Stomach (tissue), 9 donors: Measurements from ENCODE around the gene MYO1B. TPM values are rescaled to one million over a fixed set of nuclear protein-coding genes. Genes with fewer than 3 reads are reported as not detected.

Experiments used
- DNase-seq, 2 donors: peaks; one replicate each; pipeline versions ENCODE4 v3.0.0 to v3.0.0-alpha.2; 2013 to 2019
- H3K27ac ChIP-seq, 5 donors: fragments of 200-600 bp in 4 of 5; sonication (generic) in 4 of 5; one replicate each; pipeline ENCODE4 v1.5.1; 2013 to 2019; ENCODE audit warnings: mild to moderate bottlenecking in 1 of 5, moderate library complexity in 1 of 5
- H3K27me3 ChIP-seq, 3 donors: fragments of 200-600 bp; sonication (generic); one replicate each; pipeline ENCODE4 v1.5.1; 2017 to 2019; ENCODE audit warnings: mixed run types in 1 of 3
- H3K36me3 ChIP-seq, 4 donors: fragments of 200-600 bp; sonication (generic); 1 replicate in 3 of 4; 2 replicates in 1 of 4; pipeline ENCODE4 v1.5.1; 2016 to 2019
- H3K4me1 ChIP-seq, 4 donors: fragments of 200-600 bp; sonication (generic); one replicate each; pipeline ENCODE4 v1.5.1; 2016 to 2019
- H3K4me3 ChIP-seq, 4 donors: fragments of 200-600 bp; sonication (generic) in 3 of 4; one replicate each; pipeline ENCODE4 v1.5.1; 2016 to 2019; ENCODE audit warnings: mild to moderate bottlenecking in 1 of 4
- H3K9me3 ChIP-seq, 4 donors: fragments of 200-600 bp; sonication (generic); one replicate each; pipeline ENCODE4 v1.5.1; 2016 to 2019
- CTCF ChIP-seq, 7 experiments: fragments of 450-650 bp in 4 of 7; fragments of 200-600 bp in 3 of 7; sonication (generic) in 3 of 7; IDR thresholded peaks; one replicate each; pipeline ENCODE4 v1.5.1; 2016 to 2019; ENCODE audit warnings: antibody characterized with exemption in 7 of 7, control low read depth in 2 of 7, mild to moderate bottlenecking in 1 of 7
- EP300 ChIP-seq: sonication (generic); formaldehyde crosslinking; IDR thresholded peaks from one replicate; pipeline ENCODE4 v1.6.1; 2017; ENCODE audit warnings: antibody characterized with exemption
- POLR2A ChIP-seq, 4 donors: fragments of 450-650 bp; IDR thresholded peaks; one replicate each; pipeline ENCODE4 v1.6.1; 2016; ENCODE audit warnings: antibody characterized with exemption in 4 of 4, control low read depth in 2 of 4, mild to moderate bottlenecking in 1 of 4, moderate library complexity in 1 of 4
- POLR2AphosphoS5 ChIP-seq, 3 donors: sonication (generic); formaldehyde crosslinking; IDR thresholded peaks; one replicate each; pipeline ENCODE4 v1.6.1; 2016; ENCODE audit warnings: antibody characterized with exemption in 3 of 3
- WGBS, 5 donors: extraction: QIAGEN DNeasy Blood & Tissue Kit in 3 of 5; methylation state at CpG; one replicate each; pipeline versions ENCODE4 v1.1.5 to v1.1.7; 2013 to 2018; 5-methylcytosine and 5-hydroxymethylcytosine counted together
- intact Hi-C: fragments of 100-400 bp; cut with DNase I; formaldehyde crosslinking; loops from one replicate; pipeline ENCODE4 v1.15.1; 2023; ENCODE audit warnings: low total_unique reads
- polyA plus RNA-seq, 3 donors: library from polyadenylated mRNA; stranded (reverse); fragments of 200-250 nt; gene quantifications; one replicate each; pipeline ENCODE4 v1.2.3, GENCODE V29; 2013
- total RNA-seq, 5 donors: library from RNA; depleted of rRNA; stranded (reverse); fragments of >200 nt; gene quantifications; one replicate each; pipeline versions ENCODE4 v1.1.0 to v1.2.3, GENCODE V29; 2014 to 2016
- donor health status: healthy with polysubstance abuse.
- donor health status: Bipolar disorder and iron deficiency.
- donor health status: healthy.

MYO1B gene
- total and polyA plus RNA-seq, 8 donors: 6.1 to 123 (median 16.4) TPM

DNA sequence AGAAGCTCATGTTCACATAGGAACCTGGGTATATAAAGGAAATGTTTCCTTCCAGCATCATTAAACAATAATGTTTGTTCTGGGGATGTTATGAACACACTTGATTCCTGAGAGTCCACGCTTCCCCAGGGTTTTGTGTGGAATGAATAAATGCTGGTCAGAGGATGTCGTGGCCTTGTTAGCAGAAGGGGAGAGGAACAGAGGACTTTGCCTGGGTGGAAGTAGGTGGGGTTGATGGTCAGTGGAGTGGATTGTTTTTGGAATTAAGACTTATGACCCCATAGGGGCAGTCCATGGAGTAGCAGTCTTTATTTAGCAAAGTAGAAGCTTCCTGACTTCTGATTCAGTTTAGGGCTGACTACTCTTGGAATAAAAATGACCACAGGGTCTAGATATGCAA is 139.6 kb downstream of the MYO1B start:
- intact Hi-C loops: no loop called here
- no peak overlapping the region for H3K4me3 ChIP-seq
- 64 to 92% (median 77%) methylated on average over 2 of the region's 2 CpGs for WGBS, 5 donors
- no peaks in the 10 kb centered on the region for H3K27me3 ChIP-seq
- no peaks in the 10 kb centered on the region for H3K9me3 ChIP-seq
- peaks cover 0 to 10% (median 0%) of the 10 kb centered on the region in 4 donors for H3K4me1 ChIP-seq
- H3K36me3 ChIP-seq: peaks cover 0 to 22% (median 7%) of the 10 kb centered on the region in 4 donors
- H3K27ac ChIP-seq: peak overlapping the region in 1 of 5 donors; percentile 22
- no peak for DNase-seq
- no peak for TF ChIP-seq CTCF (IDR thresholded peaks at IDR 0.05)
- TF ChIP-seq EP300: no peak
- no peak for TF ChIP-seq POLR2AphosphoS5 (IDR thresholded peaks at IDR 0.05)
- no peak for TF ChIP-seq POLR2A (IDR thresholded peaks at IDR 0.05)

- Histone ChIP-seq H3K9me3 (no peaks in the 10 kb centered on the region), H3K36me3 (peaks cover 0 to 26% (median 10%) of the 10 kb centered on the region in 4 donors), H3K4me1 (peaks cover 0 to 10% (median 0%) of the 10 kb centered on the region in 4 donors), H3K4me3 (no peak overlapping the region), H3K27me3 (no peaks in the 10 kb centered on the region), H3K27ac (peak overlapping the region in 1 of 5 donors; percentile 18)
- TF ChIP-seq CTCF (IDR thresholded peaks at IDR 0.05) (no peak), POLR2A (IDR thresholded peaks at IDR 0.05) (no peak), EP300 (no peak), POLR2AphosphoS5 (IDR thresholded peaks at IDR 0.05) (no peak)
- intact Hi-C loops: no loop called here
- no peak for DNase-seq
- 74 to 87% (median 85%) methylated on average over 6 of the region's 6 CpGs for WGBS, 5 donors
Measured at GRCh38 chr2:191385416-191386160, 140.4 kb downstream of the MYO1B start.

- TF ChIP-seq CTCF (IDR thresholded peaks at IDR 0.05) (no peak), EP300 (no peak), POLR2AphosphoS5 (IDR thresholded peaks at IDR 0.05) (no peak), POLR2A (IDR thresholded peaks at IDR 0.05) (no peak)
- Histone ChIP-seq H3K27ac (no peak overlapping the region), H3K4me3 (no peak overlapping the region), H3K4me1 (peaks cover 0 to 10% (median 0%) of the 10 kb centered on the region in 4 donors), H3K27me3 (no peaks in the 10 kb centered on the region), H3K36me3 (peaks cover 0 to 32% (median 24%) of the 10 kb centered on the region in 4 donors), H3K9me3 (no peaks in the 10 kb centered on the region)
- no peak for DNase-seq
- intact Hi-C loops: no loop called here
- WGBS, 5 donors: 83 to 92% (median 89%) methylated on average over 7 of the region's 7 CpGs
Measured at GRCh38 chr2:191386938-191387536, 141.8 kb downstream of the MYO1B start.

DNA sequence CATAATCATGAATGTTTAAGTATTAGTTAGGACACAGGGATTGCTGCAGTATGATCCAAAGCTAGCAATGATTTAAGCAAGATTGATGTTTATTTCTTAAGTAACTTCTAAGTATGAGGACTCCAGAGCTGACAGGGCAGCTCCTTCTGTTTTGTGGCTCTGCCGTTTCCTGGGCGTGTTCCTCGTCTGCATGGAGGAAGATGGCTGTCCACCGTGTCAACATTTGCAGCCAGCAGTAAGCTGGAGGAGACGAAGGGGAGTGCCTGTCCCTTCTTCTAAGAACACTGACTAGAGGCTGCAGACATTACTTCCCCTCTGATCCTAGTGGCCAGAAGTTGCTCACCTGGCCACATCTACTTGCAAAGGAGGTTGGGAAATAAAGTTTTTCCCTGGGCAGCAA is 144.1 kb downstream of the MYO1B start:
- no peak for DNase-seq
- no peak overlapping the region for H3K27ac ChIP-seq
- no peak overlapping the region for H3K4me3 ChIP-seq
- H3K9me3 ChIP-seq: no peaks in the 10 kb centered on the region
- TF ChIP-seq POLR2AphosphoS5 (IDR thresholded peaks at IDR 0.05): no peak
- TF ChIP-seq EP300: no peak
- TF ChIP-seq CTCF (IDR thresholded peaks at IDR 0.05): no peak
- TF ChIP-seq POLR2A (IDR thresholded peaks at IDR 0.05): no peak
- H3K36me3 ChIP-seq: peaks cover 0 to 54% (median 43%) of the 10 kb centered on the region in 4 donors
- no peaks in the 10 kb centered on the region for H3K4me1 ChIP-seq
- H3K27me3 ChIP-seq: no peaks in the 10 kb centered on the region
- WGBS, 5 donors: 87 to 94% (median 91%) methylated on average over 5 of the region's 5 CpGs
- intact Hi-C loops: no loop called here
